BLaER1 treated with 17β-estradiol and CSF1 and Interleukin-3, amounts not matched to agents 10 nM and 100 nM (cell line): ENCODE results near the gene AKT1.

Source experiments
- H3K27ac ChIP-seq, 11 experiments: shearing (Covaris generic); formaldehyde crosslinking; 2 replicates each; pipeline ENCODE4 v1.8.1; 2022
- H3K27me3 ChIP-seq, 11 experiments: shearing (Covaris generic); formaldehyde crosslinking; 2 replicates each; pipeline ENCODE4 v1.8.1; 2022
- H3K36me3 ChIP-seq, 11 experiments: shearing (Covaris generic); formaldehyde crosslinking; 2 replicates each; pipeline ENCODE4 v1.8.1; 2022
- H3K4me1 ChIP-seq, 10 experiments: shearing (Covaris generic); formaldehyde crosslinking; 2 replicates each; pipeline ENCODE4 v1.8.1; 2022
- H3K4me2 ChIP-seq, 11 experiments: shearing (Covaris generic); formaldehyde crosslinking; 2 replicates each; pipeline ENCODE4 v1.8.1; 2022
- H3K4me3 ChIP-seq, 10 experiments: shearing (Covaris generic); formaldehyde crosslinking; 2 replicates each; pipeline ENCODE4 v1.8.1; 2022
- H3K9ac ChIP-seq, 11 experiments: shearing (Covaris generic); formaldehyde crosslinking; 2 replicates each; pipeline ENCODE4 v1.8.1; 2022
- H3K9me3 ChIP-seq, 11 experiments: shearing (Covaris generic); formaldehyde crosslinking; replicated peaks in 1 of 11; 2 replicates each; pipeline ENCODE4 v1.8.1; 2022
- H4K20me1 ChIP-seq, 11 experiments: shearing (Covaris generic); formaldehyde crosslinking; 2 replicates each; pipeline ENCODE4 v1.8.1; 2022
- Cebpa-rat ChIP-seq, 11 experiments: shearing (Covaris generic); IDR thresholded peaks; 2 replicates each; pipeline ENCODE4 v1.8.1; 2022

The AKT1 gene

GRCh38 chr14:104742586-104743455 lies 52.7 kb downstream of the AKT1 start:
- Histone ChIP-seq H3K9me3 (no peaks in the 10 kb centered on the region), H3K27me3 (no peaks in the 10 kb centered on the region), H3K36me3 (no peaks in the 10 kb centered on the region), H3K4me2 (peak overlapping the region in 5 of 11 experiments; percentile 15 to 34 (median 29); a peak in 4 of 22 replicates), H3K4me1 (peaks cover 0 to 33% (median 15%) of the 10 kb centered on the region in 10 experiments; a peak in 14 of 20 replicates), H3K27ac (no peak overlapping the region), H4K20me1 (no peaks in the 10 kb centered on the region; a peak in 1 of 22 replicates), H3K9ac (no peak overlapping the region; a peak in 1 of 22 replicates), H3K4me3 (no peak overlapping the region)
- TF ChIP-seq Cebpa-rat (IDR thresholded peaks at IDR 0.05) = no peak

- Histone ChIP-seq H3K9me3 (no peaks in the 10 kb centered on the region), H3K36me3 (no peaks in the 10 kb centered on the region), H3K4me1 (peaks cover 0 to 32% (median 14%) of the 10 kb centered on the region in 10 experiments; a peak in 12 of 20 replicates), H3K4me2 (peak overlapping the region in 5 of 11 experiments; percentile 15 to 34 (median 29); a peak in 6 of 22 replicates), H3K4me3 (no peak overlapping the region), H3K27me3 (no peaks in the 10 kb centered on the region), H3K9ac (no peak overlapping the region), H4K20me1 (no peaks in the 10 kb centered on the region; a peak in 1 of 22 replicates), H3K27ac (no peak overlapping the region)
- no peak for TF ChIP-seq Cebpa-rat (IDR thresholded peaks at IDR 0.05)
Measured at GRCh38 chr14:104741803-104742251, 53.7 kb downstream of the AKT1 start.

- Histone ChIP-seq H3K9me3 (no peaks in the 10 kb centered on the region), H3K36me3 (no peaks in the 10 kb centered on the region), H3K27ac (no peak overlapping the region), H3K4me3 (no peak overlapping the region), H3K9ac (no peak overlapping the region), H4K20me1 (no peaks in the 10 kb centered on the region; a peak in 1 of 22 replicates), H3K4me2 (peak overlapping the region in 4 of 11 experiments; percentile 15 to 34 (median 30); a peak in 6 of 22 replicates), H3K4me1 (peaks cover 2 to 29% (median 14%) of the 10 kb centered on the region in 10 experiments; a peak in 16 of 20 replicates), H3K27me3 (no peaks in the 10 kb centered on the region)
- no peak for TF ChIP-seq Cebpa-rat (IDR thresholded peaks at IDR 0.05)
Measured at GRCh38 chr14:104741108-104741802, 54.3 kb downstream of the AKT1 start.

DNA sequence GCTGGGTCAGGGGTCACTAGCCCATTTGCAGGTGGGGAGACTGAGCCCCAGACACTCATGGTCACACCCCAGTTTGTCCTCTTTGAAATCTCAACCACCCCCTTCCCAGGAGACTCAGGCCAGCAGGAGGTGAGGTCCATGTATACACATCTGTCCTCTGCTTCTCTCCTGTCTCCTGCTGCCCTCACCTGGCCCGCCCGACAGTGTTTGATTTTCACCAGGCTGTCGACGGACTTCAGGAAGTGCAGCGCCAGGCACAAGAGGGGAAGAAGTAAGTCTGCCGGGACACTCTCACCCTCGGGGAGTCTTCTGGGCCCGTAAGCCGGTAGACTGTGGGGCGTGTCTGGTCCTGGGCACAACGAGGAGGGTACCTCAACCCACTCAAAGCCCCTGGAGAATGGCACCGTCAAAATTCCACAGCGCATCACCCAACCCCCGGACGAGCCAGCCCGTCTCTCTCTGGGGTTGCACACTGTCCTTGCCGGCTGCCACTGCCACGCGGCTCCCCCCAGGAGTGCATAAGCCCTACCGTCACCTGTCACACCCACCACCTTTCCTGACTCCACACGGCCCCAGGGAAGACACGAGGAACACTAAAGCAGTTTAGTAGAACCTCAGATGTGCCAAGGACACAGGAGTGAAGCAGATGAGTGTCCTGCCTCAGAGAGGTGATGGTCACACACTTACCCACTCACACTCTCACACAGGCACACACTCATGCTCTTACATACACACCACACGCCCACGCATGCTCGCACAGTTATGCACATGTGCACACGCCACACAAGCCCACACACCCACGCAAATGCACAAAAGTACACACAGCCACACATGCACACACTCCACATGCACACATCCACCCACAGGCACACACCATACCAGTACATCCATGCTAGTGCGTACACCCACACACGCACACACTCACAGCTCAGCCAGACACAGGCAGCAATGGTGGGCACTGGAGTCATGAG lies 55.7 kb downstream of the AKT1 start:
- H3K4me3 ChIP-seq = no peak overlapping the region
- H3K27ac ChIP-seq = no peak overlapping the region
- peaks cover 8 to 24% (median 15%) of the 10 kb centered on the region in 10 experiments; a peak in 16 of 20 replicates for H3K4me1 ChIP-seq
- no peaks in the 10 kb centered on the region for H3K27me3 ChIP-seq
- H3K36me3 ChIP-seq = no peaks in the 10 kb centered on the region
- peak overlapping the region in 1 of 11 experiments; percentile 9; a peak in 1 of 22 replicates for H3K9ac ChIP-seq
- no peaks in the 10 kb centered on the region for H3K9me3 ChIP-seq
- no peak overlapping the region for H3K4me2 ChIP-seq
- no peak for TF ChIP-seq Cebpa-rat (IDR thresholded peaks at IDR 0.05)
- H4K20me1 ChIP-seq = no peaks in the 10 kb centered on the region; a peak in 1 of 22 replicates

DNA sequence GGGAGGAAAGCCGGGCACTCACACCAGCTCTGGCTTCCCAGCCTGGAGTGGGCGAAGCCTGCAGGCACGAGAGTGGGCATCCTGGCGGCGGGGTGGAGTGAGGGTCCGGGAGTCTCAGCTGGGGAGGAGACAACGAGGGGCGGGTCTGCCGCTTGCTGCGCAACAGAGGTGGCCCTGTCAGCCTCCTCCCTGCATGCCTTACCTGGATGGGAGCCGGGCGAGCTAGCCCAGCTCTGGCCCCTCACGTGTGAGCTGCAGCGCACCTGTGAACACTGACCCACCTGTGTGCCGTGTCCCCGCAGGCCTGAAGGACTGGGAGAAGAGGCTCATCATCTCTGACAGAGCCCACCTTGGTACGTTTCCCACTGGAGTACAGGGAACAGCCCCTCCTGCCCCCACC lies 56.5 kb downstream of the AKT1 start:
- H3K36me3 ChIP-seq = no peaks in the 10 kb centered on the region
- H3K27me3 ChIP-seq = no peaks in the 10 kb centered on the region
- peaks cover 11 to 29% (median 16%) of the 10 kb centered on the region in 10 experiments; a peak in 18 of 20 replicates for H3K4me1 ChIP-seq
- H3K27ac ChIP-seq = no peak overlapping the region
- H3K4me2 ChIP-seq = no peak overlapping the region
- TF ChIP-seq Cebpa-rat (IDR thresholded peaks at IDR 0.05) = no peak
- peak overlapping the region in 1 of 11 experiments; percentile 9; a peak in 1 of 22 replicates for H3K9ac ChIP-seq
- H3K9me3 ChIP-seq = no peaks in the 10 kb centered on the region
- no peak overlapping the region for H3K4me3 ChIP-seq
- H4K20me1 ChIP-seq = peaks cover 0 to 6% (median 0%) of the 10 kb centered on the region in 11 experiments; a peak in 1 of 22 replicates

DNA sequence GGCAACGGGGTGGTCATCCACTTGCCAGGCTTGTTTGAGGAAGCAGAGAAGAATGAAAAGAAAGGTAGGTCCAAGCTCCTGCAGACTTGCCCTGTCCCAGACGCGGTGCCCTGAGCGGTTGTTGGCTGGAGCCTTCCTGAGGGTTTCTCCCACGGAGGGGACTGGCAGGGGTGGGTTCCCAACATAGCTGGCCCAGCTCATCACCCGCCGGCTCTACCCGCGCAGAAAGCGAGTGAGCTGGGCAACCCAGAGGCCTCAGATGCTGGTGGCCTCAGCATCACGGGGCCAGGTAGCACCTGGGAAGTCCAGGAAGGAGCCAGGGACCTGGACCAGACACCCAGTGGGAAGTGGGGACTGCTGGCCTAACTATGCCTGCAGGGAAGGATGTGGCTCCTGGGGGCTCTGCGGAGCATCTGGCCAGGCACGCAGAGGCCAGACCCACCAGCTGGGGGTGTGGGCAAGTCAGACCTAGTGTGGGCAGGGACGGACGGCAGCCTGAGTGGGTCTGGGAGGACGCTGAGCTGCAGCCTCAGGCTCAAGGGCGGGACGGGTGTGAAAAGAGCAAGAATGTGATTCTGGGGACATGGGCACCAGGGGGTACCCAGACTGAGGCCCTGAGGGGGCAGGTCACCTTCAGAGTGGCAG lies 57.1 kb downstream of the AKT1 start:
- H3K4me3 ChIP-seq = no peak overlapping the region

GRCh38 chr14:104735830-104736642 lies 59.5 kb downstream of the AKT1 start:
- peaks cover 18 to 36% (median 31%) of the 10 kb centered on the region in 10 experiments; a peak in 19 of 20 replicates for H3K4me1 ChIP-seq
- no peak for TF ChIP-seq Cebpa-rat (IDR thresholded peaks at IDR 0.05)
- H3K27ac ChIP-seq = no peak overlapping the region
- peak overlapping the region in 4 of 11 experiments; percentile 10 to 60 (median 32); a peak in 7 of 22 replicates for H3K4me2 ChIP-seq
- no peak overlapping the region for H3K4me3 ChIP-seq
- peaks cover 0 to 12% (median 0%) of the 10 kb centered on the region in 11 experiments; a peak in 2 of 22 replicates for H4K20me1 ChIP-seq
- no peaks in the 10 kb centered on the region for H3K9me3 ChIP-seq
- no peaks in the 10 kb centered on the region for H3K36me3 ChIP-seq
- no peak overlapping the region; a peak in 1 of 22 replicates for H3K9ac ChIP-seq
- no peaks in the 10 kb centered on the region for H3K27me3 ChIP-seq

More for the DNA sequence above, 57.1 kb downstream of the AKT1 start:
- Histone ChIP-seq H3K4me1 (peaks cover 17 to 34% (median 22%) of the 10 kb centered on the region in 10 experiments; a peak in 19 of 20 replicates), H3K27me3 (no peaks in the 10 kb centered on the region), H4K20me1 (peaks cover 0 to 6% (median 0%) of the 10 kb centered on the region in 11 experiments; a peak in 1 of 22 replicates), H3K36me3 (no peaks in the 10 kb centered on the region), H3K9me3 (no peaks in the 10 kb centered on the region), H3K4me2 (no peak overlapping the region), H3K27ac (no peak overlapping the region), H3K9ac (no peak overlapping the region)
- TF ChIP-seq Cebpa-rat (IDR thresholded peaks at IDR 0.05) = no peak
